ENCODE measurements around the gene DMD.

Gene DMD

GRCh38 chrX:31464306-31464915 lies 1746.9 kb downstream of the DMD start:
- Histone ChIP-seq H3K36me3 (ENCODE audit: control insufficient read depth in 4 of 4, insufficient read depth in 4 of 4, low read length in 3 of 4) (no peaks in the 10 kb centered on the region), H3K4me1 (ENCODE audit: control extremely low read depth in 1 of 4, control insufficient read depth in 4 of 4, insufficient read depth in 4 of 4, low read length in 3 of 4) (no peaks in the 10 kb centered on the region), H3K4me3 (ENCODE audit: control insufficient read depth in 1 of 7, extremely low read depth in 1 of 7, insufficient read depth in 4 of 7, low read depth in 2 of 7, low read length in 6 of 7) (no peak overlapping the region), H3K9me3 (ENCODE audit: control extremely low read depth in 1 of 5, control insufficient read depth in 4 of 5, insufficient read depth in 2 of 5, low read depth in 1 of 5, low read length in 4 of 5) (no peaks in the 10 kb centered on the region), H3K27ac (ENCODE audit: insufficient read depth in 1 of 2, low read depth in 1 of 2, low read length in 2 of 2, poor library complexity in 1 of 2, severe bottlenecking in 2 of 2) (no peak overlapping the region), H3K27me3 (replicated peaks in 2 of 5; ENCODE audit: control insufficient read depth in 4 of 5, insufficient read depth in 5 of 5, low read length in 4 of 5) (no peaks in the 10 kb centered on the region)
- ChIA-PET POLR2A (no interaction called here), CTCF (no interaction called here)
- 75% methylated on average over 1 of the region's 4 CpGs for WGBS (ENCODE audit: insufficient coverage)
- DNase-seq: no peak

GRCh38 chrX:31461266-31461665 lies 1750.1 kb downstream of the DMD start:
- Histone ChIP-seq H3K27ac (ENCODE audit: insufficient read depth in 1 of 2, low read depth in 1 of 2, low read length in 2 of 2, poor library complexity in 1 of 2, severe bottlenecking in 2 of 2) (no peak overlapping the region), H3K36me3 (ENCODE audit: control insufficient read depth in 4 of 4, insufficient read depth in 4 of 4, low read length in 3 of 4) (no peaks in the 10 kb centered on the region), H3K27me3 (replicated peaks in 2 of 5; ENCODE audit: control insufficient read depth in 4 of 5, insufficient read depth in 5 of 5, low read length in 4 of 5) (peaks cover 0 to 2% (median 0%) of the 10 kb centered on the region in 5 experiments), H3K4me3 (ENCODE audit: control insufficient read depth in 1 of 7, extremely low read depth in 1 of 7, insufficient read depth in 4 of 7, low read depth in 2 of 7, low read length in 6 of 7) (no peak overlapping the region), H3K9me3 (ENCODE audit: control extremely low read depth in 1 of 5, control insufficient read depth in 4 of 5, insufficient read depth in 2 of 5, low read depth in 1 of 5, low read length in 4 of 5) (no peaks in the 10 kb centered on the region), H3K4me1 (ENCODE audit: control extremely low read depth in 1 of 4, control insufficient read depth in 4 of 4, insufficient read depth in 4 of 4, low read length in 3 of 4) (no peaks in the 10 kb centered on the region)
- ChIA-PET CTCF (no interaction called here), POLR2A (no interaction called here)
- DNase-seq: no peak

GRCh38 chrX:31459361-31459760 lies 1752.0 kb downstream of the DMD start:
- H3K27ac ChIP-seq (ENCODE audit: insufficient read depth in 1 of 2, low read depth in 1 of 2, low read length in 2 of 2, poor library complexity in 1 of 2, severe bottlenecking in 2 of 2): no peak overlapping the region
- H3K4me3 ChIP-seq (ENCODE audit: control insufficient read depth in 1 of 7, extremely low read depth in 1 of 7, insufficient read depth in 4 of 7, low read depth in 2 of 7, low read length in 6 of 7): no peak overlapping the region
- peaks cover 0 to 2% (median 0%) of the 10 kb centered on the region in 5 experiments for H3K27me3 ChIP-seq (replicated peaks in 2 of 5; ENCODE audit: control insufficient read depth in 4 of 5, insufficient read depth in 5 of 5, low read length in 4 of 5)
- no peaks in the 10 kb centered on the region for H3K9me3 ChIP-seq (ENCODE audit: control extremely low read depth in 1 of 5, control insufficient read depth in 4 of 5, insufficient read depth in 2 of 5, low read depth in 1 of 5, low read length in 4 of 5)
- ChIA-PET CTCF (no interaction called here), POLR2A (no interaction called here)
- H3K4me1 ChIP-seq (ENCODE audit: control extremely low read depth in 1 of 4, control insufficient read depth in 4 of 4, insufficient read depth in 4 of 4, low read length in 3 of 4): no peaks in the 10 kb centered on the region
- no peaks in the 10 kb centered on the region for H3K36me3 ChIP-seq (ENCODE audit: control insufficient read depth in 4 of 4, insufficient read depth in 4 of 4, low read length in 3 of 4)
- no peak for DNase-seq
- WGBS (ENCODE audit: insufficient coverage): 100% methylated on average over 1 of the region's 5 CpGs

GRCh38 chrX:31449965-31450364 lies 1761.4 kb downstream of the DMD start:
- no peaks in the 10 kb centered on the region for H3K27me3 ChIP-seq (replicated peaks in 2 of 5; ENCODE audit: control insufficient read depth in 4 of 5, insufficient read depth in 5 of 5, low read length in 4 of 5)
- no peak overlapping the region for H3K4me3 ChIP-seq (ENCODE audit: control insufficient read depth in 1 of 7, extremely low read depth in 1 of 7, insufficient read depth in 4 of 7, low read depth in 2 of 7, low read length in 6 of 7)
- 66% methylated on average over 3 of the region's 4 CpGs for WGBS (ENCODE audit: insufficient coverage)
- no peak overlapping the region for H3K27ac ChIP-seq (ENCODE audit: insufficient read depth in 1 of 2, low read depth in 1 of 2, low read length in 2 of 2, poor library complexity in 1 of 2, severe bottlenecking in 2 of 2)
- H3K9me3 ChIP-seq (ENCODE audit: control extremely low read depth in 1 of 5, control insufficient read depth in 4 of 5, insufficient read depth in 2 of 5, low read depth in 1 of 5, low read length in 4 of 5): no peaks in the 10 kb centered on the region
- no peaks in the 10 kb centered on the region for H3K4me1 ChIP-seq (ENCODE audit: control extremely low read depth in 1 of 4, control insufficient read depth in 4 of 4, insufficient read depth in 4 of 4, low read length in 3 of 4)
- no peaks in the 10 kb centered on the region for H3K36me3 ChIP-seq (ENCODE audit: control insufficient read depth in 4 of 4, insufficient read depth in 4 of 4, low read length in 3 of 4)
- no peak for DNase-seq
- ChIA-PET CTCF (no interaction called here), POLR2A (no interaction called here)

- H3K36me3 ChIP-seq (ENCODE audit: control insufficient read depth in 4 of 4, insufficient read depth in 4 of 4, low read length in 3 of 4): no peaks in the 10 kb centered on the region
- no peaks in the 10 kb centered on the region for H3K27me3 ChIP-seq (replicated peaks in 2 of 5; ENCODE audit: control insufficient read depth in 4 of 5, insufficient read depth in 5 of 5, low read length in 4 of 5)
- no peak overlapping the region for H3K27ac ChIP-seq (ENCODE audit: insufficient read depth in 1 of 2, low read depth in 1 of 2, low read length in 2 of 2, poor library complexity in 1 of 2, severe bottlenecking in 2 of 2)
- no peaks in the 10 kb centered on the region for H3K9me3 ChIP-seq (ENCODE audit: control extremely low read depth in 1 of 5, control insufficient read depth in 4 of 5, insufficient read depth in 2 of 5, low read depth in 1 of 5, low read length in 4 of 5)
- no peak overlapping the region for H3K4me3 ChIP-seq (ENCODE audit: control insufficient read depth in 1 of 7, extremely low read depth in 1 of 7, insufficient read depth in 4 of 7, low read depth in 2 of 7, low read length in 6 of 7)
- H3K4me1 ChIP-seq (ENCODE audit: control extremely low read depth in 1 of 4, control insufficient read depth in 4 of 4, insufficient read depth in 4 of 4, low read length in 3 of 4): no peaks in the 10 kb centered on the region
- CTCF ChIA-PET: no interaction called here
- 89% methylated on average over 3 of the region's 3 CpGs for WGBS (ENCODE audit: insufficient coverage)
- DNase-seq: no peak
- POLR2A ChIA-PET: no interaction called here
Measured at GRCh38 chrX:31449081-31449480, 1762.3 kb downstream of the DMD start.

- ChIA-PET CTCF (no interaction called here), POLR2A (no interaction called here)
- Histone ChIP-seq H3K27me3 (replicated peaks in 2 of 5; ENCODE audit: control insufficient read depth in 4 of 5, insufficient read depth in 5 of 5, low read length in 4 of 5) (no peaks in the 10 kb centered on the region), H3K36me3 (ENCODE audit: control insufficient read depth in 4 of 4, insufficient read depth in 4 of 4, low read length in 3 of 4) (no peaks in the 10 kb centered on the region), H3K9me3 (ENCODE audit: control extremely low read depth in 1 of 5, control insufficient read depth in 4 of 5, insufficient read depth in 2 of 5, low read depth in 1 of 5, low read length in 4 of 5) (no peaks in the 10 kb centered on the region), H3K4me3 (ENCODE audit: control insufficient read depth in 1 of 7, extremely low read depth in 1 of 7, insufficient read depth in 4 of 7, low read depth in 2 of 7, low read length in 6 of 7) (no peak overlapping the region), H3K4me1 (ENCODE audit: control extremely low read depth in 1 of 4, control insufficient read depth in 4 of 4, insufficient read depth in 4 of 4, low read length in 3 of 4) (no peaks in the 10 kb centered on the region), H3K27ac (ENCODE audit: insufficient read depth in 1 of 2, low read depth in 1 of 2, low read length in 2 of 2, poor library complexity in 1 of 2, severe bottlenecking in 2 of 2) (no peak overlapping the region)
- DNase-seq: no peak
- whole genome bisulfite sequencing (ENCODE audit: insufficient coverage): 68% methylated on average over 3 of the region's 4 CpGs
Measured at GRCh38 chrX:31445542-31445941, 1765.8 kb downstream of the DMD start.

GRCh38 chrX:31443654-31444053 lies 1767.7 kb downstream of the DMD start:
- H3K27me3 ChIP-seq (replicated peaks in 2 of 5; ENCODE audit: control insufficient read depth in 4 of 5, insufficient read depth in 5 of 5, low read length in 4 of 5): no peaks in the 10 kb centered on the region
- POLR2A ChIA-PET: no interaction called here
- no peak for DNase-seq
- WGBS (ENCODE audit: insufficient coverage): 100% methylated on average over 1 of the region's 8 CpGs
- no peak overlapping the region for H3K4me3 ChIP-seq (ENCODE audit: control insufficient read depth in 1 of 7, extremely low read depth in 1 of 7, insufficient read depth in 4 of 7, low read depth in 2 of 7, low read length in 6 of 7)
- H3K36me3 ChIP-seq (ENCODE audit: control insufficient read depth in 4 of 4, insufficient read depth in 4 of 4, low read length in 3 of 4): no peaks in the 10 kb centered on the region
- no peaks in the 10 kb centered on the region for H3K9me3 ChIP-seq (ENCODE audit: control extremely low read depth in 1 of 5, control insufficient read depth in 4 of 5, insufficient read depth in 2 of 5, low read depth in 1 of 5, low read length in 4 of 5)
- CTCF ChIA-PET: no interaction called here
- no peaks in the 10 kb centered on the region for H3K4me1 ChIP-seq (ENCODE audit: control extremely low read depth in 1 of 4, control insufficient read depth in 4 of 4, insufficient read depth in 4 of 4, low read length in 3 of 4)
- no peak overlapping the region for H3K27ac ChIP-seq (ENCODE audit: insufficient read depth in 1 of 2, low read depth in 1 of 2, low read length in 2 of 2, poor library complexity in 1 of 2, severe bottlenecking in 2 of 2)
